Activated CD8-positive, alpha-beta memory T cell treated with anti-CD3 and anti-CD28 coated beads, Interleukin-2, amount 50 U/mL, for 24 hours (primary cell): ENCODE measurements around the gene GSE1.

Experiments
- DNase-seq: peaks from one replicate; pipeline ENCODE4 v3.0.0-alpha.2; 2020; ENCODE audit errors: extremely low read depth

Gene GSE1

DNA sequence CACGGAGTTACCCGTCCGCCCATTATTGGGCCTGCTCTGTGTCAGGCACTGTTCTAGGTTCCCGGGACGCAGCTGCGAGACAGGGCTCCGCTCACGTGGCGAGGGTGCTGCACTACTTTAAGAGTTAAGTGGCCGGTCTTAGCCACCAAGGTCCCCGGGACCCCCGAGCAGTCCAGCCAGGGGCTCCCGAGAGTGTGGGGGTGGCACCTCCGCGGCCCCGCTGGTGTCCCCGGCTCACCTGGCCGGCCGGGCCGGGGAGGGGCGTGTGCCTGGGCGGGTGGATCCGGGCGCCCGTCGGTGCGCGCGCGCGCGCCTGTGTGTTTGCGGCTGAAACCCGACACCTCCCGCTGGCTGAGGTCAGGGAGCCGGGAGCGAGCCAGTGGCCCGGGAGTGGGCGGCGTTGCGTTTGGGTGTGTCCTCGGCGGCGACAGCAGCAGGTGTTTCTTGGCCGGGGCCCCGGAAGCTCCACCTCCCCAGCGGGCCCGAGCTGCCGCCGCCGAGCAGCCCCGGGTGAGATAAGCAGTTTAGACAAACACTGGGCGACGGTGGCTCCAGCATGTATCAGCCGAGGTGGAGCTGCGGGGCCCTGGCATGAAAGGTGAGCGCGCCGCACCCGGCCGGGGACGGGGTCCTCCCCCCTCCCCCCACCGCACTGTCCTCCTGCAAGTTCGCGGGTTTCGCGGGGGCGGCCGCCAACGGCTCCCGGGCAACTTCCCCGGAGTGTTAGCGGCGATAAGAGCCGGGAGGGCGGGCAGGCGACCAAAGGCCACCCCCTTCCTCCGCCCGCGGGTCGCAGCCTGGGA, at the start of gene GSE1:
TSS of gene GSE1 (plus strand) at position 522 of the 803 bp plus-strand sequence. CDS start at position 592, 70 bp downstream.
- DNase-seq = no peak

- DNase-seq = no peak
These were observed 49.4 kb upstream of the GSE1 start for GRCh38 chr16:85563515-85564276.

GRCh38 chr16:85564277-85565051, 48.7 kb upstream of the GSE1 start:
- no peak for DNase-seq

DNA sequence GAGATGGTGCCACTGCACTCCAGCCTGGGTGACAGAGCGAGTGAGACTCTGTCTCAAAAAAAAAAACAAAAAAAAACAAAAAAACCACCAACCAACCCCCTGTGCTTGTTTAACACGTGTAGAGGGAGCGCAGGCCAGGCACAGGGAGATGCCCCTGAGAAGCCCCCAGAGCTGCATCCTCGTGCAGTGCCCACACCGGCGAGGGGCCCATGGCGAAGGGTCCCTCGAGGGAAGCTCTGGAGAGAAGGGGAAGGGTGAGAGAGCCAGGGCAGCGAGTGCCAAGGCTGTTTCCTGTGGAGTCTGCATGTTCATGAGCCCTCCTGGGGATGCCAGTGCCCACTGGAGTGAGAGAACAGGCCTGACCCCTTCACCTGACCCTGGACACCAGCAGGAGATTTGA, 47.8 kb upstream of the GSE1 start:
- DNase-seq = no peak

GRCh38 chr16:85565801-85566526, 47.2 kb upstream of the GSE1 start:
- DNase-seq = no peak

- no peak for DNase-seq
These were observed 46.5 kb upstream of the GSE1 start for GRCh38 chr16:85566561-85567100.

DNA sequence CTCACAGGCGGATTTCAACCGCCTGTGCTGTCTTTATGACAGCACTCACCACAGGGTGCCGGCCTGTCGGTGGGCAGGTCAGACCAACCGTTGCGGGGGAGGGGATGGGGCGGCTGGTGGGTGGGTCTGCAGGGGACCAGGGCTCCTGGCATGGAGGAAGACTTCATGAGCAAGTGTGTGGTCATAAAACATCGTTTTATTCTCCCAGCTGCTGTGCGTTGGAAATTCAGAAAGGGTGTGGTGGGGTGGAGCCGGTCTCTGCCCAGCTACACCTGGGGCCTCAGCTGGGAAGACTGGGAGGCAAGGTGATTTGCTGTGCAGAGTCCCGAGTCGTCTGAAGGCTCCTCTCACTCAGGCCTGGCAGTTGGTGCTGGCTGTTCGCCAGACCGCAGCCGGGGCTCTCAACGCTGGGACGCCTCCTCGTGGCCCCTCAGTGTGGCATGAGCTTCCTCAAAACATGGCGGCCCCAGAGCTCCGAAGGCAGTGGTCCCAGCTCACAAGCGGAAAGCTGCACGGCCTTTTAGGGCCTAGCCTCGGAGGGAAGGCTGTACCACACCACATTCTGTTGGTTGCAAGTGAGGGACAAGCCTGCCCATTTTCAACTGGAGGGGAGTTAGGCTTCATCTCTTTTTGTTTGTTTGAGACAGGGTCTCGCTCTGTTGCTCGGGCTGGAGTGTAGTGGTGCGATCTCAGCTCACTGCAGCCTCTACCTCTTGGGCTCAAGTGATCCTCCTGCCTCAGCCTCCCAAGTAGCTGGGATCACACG, 45.8 kb upstream of the GSE1 start:
- DNase-seq = no peak

DNA sequence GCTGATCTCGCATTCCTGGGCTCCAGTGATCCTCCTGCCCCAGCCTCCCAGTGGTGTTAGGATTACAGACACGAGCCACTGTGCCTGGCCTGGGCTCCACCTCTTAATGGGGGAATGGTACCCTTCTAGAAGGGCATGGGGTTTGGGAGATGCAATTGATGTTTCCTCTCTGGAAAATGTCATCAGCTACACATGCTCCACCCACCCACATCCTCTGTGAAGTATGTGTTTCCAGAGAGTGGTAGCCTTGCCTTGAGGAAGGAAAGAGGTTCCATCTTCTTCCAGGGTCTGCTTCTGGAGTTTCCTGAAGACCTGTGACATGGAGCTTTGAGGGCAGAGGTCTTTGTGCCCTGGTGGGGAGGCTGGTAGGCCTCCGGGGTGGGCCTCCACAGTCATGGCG, 45.2 kb upstream of the GSE1 start:
- DNase-seq = no peak

DNA sequence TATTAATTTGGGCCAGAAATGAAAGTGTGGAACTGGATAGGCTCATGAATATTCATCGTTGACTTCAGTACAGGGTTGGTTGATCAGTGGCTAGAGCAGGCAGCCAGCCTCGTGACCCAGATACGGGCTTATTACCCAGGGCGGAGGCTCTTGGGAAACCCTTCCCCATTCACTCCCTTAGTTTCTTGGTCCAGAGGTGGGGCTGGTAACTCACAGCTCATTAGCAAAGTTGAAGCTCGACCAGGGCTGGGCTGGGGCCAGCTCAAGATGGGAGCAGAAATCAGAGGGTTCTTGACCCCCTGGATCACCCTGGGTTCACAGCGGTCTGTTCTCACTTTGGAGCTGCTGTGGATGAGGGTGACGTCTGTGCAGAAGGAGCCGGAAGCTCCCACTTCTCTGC, 44.6 kb upstream of the GSE1 start:
- DNase-seq = no peak

GRCh38 chr16:85569039-85569614, 44.0 kb upstream of the GSE1 start:
- no peak for DNase-seq

DNA sequence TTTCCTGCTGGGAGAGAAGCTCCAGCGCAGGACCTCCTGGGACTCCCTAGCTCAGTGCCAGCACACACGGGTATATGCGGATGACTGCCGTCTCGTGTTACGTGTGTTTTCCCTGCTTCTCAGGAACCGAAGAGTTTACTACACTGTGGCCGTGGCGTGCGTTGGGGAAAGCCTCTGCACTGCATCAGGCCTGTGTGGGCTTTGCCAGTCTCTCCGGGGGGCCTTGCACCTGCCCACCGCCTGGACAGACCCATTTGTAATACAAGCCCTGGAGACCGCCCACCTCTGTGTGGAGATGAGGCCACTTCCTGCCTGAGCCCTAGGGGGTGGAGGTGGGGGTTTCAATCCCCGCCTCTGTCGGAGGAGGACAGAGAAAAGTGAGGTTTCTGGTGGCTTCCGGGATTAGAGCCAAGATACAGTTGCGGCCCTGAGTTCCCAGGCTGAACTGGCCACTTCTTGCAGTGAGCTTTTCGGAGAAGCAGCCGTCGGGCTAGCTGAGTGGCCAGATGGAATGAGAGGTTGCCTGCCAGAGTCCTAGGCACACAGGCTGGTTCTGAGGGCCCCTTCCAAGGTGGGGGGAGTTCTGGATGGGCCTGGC, 43.4 kb upstream of the GSE1 start:
- DNase-seq = no peak

- DNase-seq = no peak
These were observed 42.8 kb upstream of the GSE1 start for GRCh38 chr16:85570213-85570734.

DNA sequence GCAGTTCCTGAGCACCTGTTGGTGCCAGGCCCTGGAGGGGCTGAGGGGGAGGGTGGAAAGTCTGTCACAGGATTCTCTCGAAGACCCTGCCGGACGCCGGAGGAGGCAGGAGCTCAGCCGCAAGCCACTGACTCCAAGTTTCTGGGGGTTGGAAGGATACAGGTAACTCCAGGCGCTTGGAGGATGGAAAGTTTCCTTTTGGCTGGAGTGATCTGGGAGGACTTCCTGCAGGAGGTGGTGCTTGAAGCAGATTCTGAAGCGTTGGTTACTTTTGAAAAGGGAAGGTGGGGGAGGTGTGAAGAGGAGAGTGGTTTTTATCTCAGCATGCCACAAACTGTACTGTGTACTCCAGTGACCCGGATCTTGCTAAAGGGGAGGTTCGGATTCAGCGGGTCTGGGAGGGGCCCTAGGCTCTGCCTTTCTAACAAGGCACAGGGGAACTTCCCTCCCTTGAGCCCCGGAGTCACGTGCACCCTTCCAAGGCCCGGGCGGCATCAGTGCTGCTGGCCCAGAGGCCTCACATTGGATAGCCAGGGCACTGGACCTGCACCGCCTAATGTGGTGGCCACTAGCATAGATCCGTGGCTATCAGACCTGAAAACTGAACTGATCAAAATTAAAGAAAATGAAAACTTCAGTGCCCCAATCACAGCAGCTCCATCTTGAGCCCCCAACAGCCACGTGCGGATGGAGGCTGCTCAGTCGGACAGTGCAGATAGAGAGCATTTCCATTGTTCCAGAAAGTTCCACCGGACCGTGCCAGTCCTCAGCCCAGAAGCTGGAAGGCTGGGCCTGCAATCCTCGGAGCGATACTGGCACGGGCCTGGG, 42.2 kb upstream of the GSE1 start:
- no peak for DNase-seq

- no peak for DNase-seq
These were observed 41.6 kb upstream of the GSE1 start for GRCh38 chr16:85571563-85571812.

- no peak for DNase-seq
These were observed 41.1 kb upstream of the GSE1 start for GRCh38 chr16:85571813-85572619.

GRCh38 chr16:85573045-85573695, 40.0 kb upstream of the GSE1 start:
- no peak for DNase-seq
